GM18951 (cell line): ENCODE measurements around the gene YBX3.

Experiments
- POLR2A ChIP-seq: IDR thresholded peaks from 4 replicates; pipeline ENCODE4 v1.6.1; 2011; ENCODE audit warnings: mild to moderate bottlenecking; ENCODE audit not compliant: insufficient read length, insufficient read depth; ENCODE audit errors: extremely low read depth
- in situ Hi-C: fragments of 300-500 bp; cut with MboI; formaldehyde crosslinking; loops from one replicate; pipeline ENCODE4 v1.12.0; 2022; ENCODE audit warnings: low sequenced_read_pairs, mixed read lengths, inconsistent platforms; ENCODE audit not compliant: unreplicated experiment

Gene YBX3

DNA sequence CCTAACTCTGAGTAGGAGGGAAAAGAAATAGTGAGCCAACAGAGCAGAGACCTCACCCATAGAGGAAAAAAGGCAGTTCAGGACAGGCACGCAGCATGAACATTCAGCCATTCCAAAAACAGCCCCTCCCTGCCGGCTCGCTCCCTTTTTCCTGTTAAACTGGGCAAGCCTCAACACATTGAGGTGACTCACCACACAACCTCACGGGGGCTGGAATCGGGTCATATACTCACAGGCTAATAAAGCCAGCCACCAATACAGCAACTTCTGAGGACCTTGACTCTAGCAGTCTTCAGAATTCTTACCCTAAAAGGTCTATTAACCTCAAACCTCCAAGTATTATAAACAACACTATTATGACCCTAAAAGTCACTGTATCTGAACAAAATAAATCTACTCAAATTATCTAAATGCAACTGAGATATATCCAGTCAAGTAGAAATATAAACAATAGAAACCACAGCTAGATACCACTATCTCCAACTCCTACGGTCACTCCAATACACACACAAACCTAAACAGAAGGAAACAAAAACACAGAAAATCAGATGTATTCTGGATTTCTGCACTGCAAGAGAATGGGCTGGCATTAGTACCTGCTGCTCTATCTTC lies 6.3 kb downstream of the YBX3 start:
- in situ Hi-C loops, result no loop called here
- no peak for TF ChIP-seq POLR2A

DNA sequence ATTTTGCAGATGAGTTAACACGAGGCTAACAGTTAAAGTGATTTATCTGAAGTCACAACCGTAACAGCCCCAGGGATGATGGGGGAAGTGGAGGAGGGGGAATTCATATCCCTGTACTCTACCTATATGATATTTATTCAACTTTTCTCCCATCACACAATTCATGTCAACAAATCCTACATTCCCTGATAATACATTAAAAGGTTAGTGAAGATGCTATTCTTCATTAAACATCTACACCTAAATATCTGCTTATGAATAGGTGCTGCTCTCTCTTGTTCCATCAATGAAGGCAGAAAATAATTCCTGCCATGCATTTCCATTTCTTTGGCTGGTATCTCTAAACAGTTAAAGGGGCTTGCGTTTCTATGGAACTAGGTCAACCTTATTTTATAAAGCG lies 6.8 kb downstream of the YBX3 start:
- TF ChIP-seq POLR2A, result no peak
- in situ Hi-C loops, result no loop called here

DNA sequence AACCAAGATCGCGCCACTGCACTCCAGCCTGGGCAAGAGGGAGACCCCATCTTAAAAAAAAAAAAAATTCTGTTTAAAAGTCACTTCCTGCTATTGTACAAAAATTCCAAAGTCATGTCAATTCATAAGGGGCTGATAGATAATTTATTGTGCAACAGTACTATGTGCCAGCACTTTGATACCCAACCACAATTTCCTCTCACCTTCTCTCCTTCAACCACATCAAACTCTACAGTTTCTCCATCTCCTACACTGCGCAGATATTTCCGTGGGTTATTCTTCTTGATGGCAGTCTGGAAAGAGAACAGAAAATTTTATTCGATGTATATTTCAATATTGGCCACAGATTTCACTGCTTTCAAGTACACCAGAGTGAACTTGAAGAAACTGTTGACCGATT lies 7.6 kb downstream of the YBX3 start:
- TF ChIP-seq POLR2A, result no peak
- in situ Hi-C loops, result no loop called here

DNA sequence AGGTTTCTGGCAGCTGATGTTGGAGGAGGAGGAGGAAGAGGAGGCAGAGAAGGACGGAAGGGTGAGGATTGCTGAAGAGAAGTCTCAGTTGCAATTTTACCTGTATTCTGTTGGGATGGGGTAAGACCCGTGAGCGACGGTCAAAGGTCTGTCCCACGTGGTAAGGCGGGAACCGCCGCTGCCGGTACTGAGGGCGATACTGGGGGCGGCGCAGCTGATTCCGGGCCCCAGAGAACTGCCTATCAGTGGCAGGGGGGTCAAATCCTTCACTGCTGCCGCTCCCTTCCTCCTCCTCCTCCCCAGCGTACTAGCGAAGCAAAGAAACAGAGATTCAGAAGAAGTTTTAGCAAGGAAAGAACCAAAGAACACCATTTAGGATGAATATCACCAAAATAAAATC lies 13.3 kb downstream of the YBX3 start:
- in situ Hi-C loops, result no loop called here

DNA sequence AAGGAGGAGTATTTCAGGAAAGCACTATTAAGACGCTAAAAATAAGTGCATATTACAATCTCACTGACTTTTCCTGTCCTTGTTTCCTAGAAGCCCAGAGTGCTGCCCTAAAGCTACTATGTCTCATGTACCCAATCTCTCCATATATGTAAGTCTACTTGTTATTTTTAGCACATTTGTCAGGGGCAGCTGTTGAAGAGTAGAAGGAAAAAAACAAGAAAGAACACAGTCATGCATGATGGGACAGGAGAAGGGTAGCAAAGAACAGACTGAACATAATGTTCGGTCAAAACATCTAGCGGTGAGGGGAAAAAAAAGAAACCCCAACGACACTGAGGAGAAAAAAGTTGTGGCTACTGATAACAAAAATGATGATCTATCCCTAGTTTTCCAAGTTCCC lies 14.3 kb downstream of the YBX3 start:
- TF ChIP-seq POLR2A, result no peak
- in situ Hi-C loops, result no loop called here

More for the DNA sequence above, 13.3 kb downstream of the YBX3 start:
- TF ChIP-seq POLR2A, result no peak

DNA sequence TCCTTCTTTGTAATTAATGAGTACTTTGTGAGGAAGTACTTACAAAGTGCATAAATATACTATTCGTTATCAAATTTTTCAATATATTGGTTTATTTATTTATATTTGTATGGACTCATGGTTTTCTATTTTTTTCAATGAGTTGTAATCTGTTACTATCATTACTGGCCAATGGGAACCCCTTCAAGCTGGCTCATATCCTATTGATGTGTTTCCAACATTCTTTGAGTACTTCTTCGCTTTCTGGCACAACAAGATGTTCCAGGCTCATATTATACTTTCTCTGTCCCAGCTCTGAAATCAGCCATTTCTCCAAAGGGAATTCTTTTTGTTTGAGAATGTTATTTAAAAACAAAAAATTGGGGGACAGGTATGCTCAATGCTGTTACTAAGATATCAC lies 17.5 kb downstream of the YBX3 start:
- TF ChIP-seq POLR2A, result no peak
- in situ Hi-C loops, result no loop called here

DNA sequence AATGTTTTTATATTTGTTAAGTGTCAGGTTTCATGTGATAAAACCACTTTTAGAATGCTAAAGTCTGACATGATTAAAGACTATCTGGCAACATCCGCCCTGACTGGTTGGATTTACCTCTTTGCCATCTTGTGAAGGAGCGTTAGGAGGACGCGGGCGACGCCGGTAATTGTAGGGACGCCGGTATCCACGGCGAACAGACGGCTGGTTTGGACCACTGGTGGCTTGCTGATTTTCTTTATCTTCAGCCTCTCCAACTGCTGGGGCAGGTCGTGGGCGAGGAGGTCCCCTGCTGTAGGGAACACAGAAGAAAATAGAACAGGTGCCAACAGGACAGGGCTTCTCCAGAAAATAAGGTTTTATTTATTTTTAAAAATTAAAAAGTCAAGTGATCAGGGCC lies 21.3 kb downstream of the YBX3 start:
- in situ Hi-C loops, result no loop called here
- no peak for TF ChIP-seq POLR2A

DNA sequence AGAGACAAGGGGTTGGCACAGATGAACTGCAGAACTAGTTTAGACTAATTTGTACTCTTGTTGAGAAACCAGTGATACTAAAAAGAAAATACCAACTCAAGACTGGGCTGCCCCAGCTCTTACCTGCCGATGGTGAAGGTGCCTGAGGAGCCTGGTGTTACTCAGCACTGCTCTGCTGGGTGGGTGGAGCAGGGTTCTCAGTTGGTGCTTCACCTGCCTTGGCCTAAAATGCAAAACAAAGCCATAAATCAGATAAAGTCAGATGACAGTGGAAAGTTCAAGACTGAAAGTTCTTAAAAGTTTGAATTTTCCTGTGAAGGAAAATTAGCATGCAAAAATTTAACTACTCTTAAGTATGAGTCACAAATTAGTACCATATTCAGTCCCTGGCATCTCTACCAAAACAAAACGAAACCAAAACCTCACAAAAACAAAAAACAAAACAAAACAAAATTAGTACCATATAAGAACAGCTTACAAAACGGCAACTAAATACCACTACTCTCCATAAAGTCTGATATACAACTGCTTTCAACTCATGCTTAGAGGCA lies 21.9 kb downstream of the YBX3 start:
- in situ Hi-C loops, result no loop called here
- no peak for TF ChIP-seq POLR2A

DNA sequence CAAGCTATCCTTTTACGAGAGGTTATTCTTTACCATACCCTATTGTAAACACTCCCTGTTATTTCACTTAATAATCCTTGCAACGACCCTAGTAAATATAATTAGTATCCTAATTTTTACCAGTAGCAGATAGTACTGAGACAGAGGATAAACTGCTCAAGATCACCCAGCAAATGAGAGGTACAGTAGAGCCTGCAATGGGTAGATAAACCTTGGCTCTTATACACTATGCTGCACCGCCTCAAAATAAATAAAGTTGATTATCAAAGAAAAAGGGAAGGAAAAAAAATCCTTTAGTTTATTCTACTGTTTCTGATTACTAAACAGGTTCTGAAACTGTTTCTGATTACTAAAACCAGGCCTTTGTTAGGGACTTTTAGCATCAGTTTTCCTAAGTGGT lies 22.5 kb downstream of the YBX3 start:
- no peak for TF ChIP-seq POLR2A
- in situ Hi-C loops, result no loop called here

DNA sequence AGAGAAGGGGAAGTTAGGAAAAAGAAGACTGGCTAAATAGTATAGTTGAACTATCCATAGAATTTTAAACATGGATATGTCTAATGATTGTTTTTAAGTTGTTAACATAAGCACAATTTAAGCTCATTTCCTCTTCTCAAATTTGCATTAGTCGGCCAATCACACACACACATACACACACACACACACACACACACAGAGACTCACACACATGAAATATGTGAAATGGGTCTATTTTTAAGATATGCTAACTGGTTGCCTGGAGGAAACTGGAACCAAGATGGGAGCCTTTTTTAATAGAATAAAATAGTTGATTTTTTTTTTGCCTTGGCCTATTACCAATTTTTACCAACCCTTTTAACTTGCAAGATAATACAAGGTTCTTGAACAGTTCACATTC lies 25.3 kb downstream of the YBX3 start:
- in situ Hi-C loops, result no loop called here
- no peak for TF ChIP-seq POLR2A

DNA sequence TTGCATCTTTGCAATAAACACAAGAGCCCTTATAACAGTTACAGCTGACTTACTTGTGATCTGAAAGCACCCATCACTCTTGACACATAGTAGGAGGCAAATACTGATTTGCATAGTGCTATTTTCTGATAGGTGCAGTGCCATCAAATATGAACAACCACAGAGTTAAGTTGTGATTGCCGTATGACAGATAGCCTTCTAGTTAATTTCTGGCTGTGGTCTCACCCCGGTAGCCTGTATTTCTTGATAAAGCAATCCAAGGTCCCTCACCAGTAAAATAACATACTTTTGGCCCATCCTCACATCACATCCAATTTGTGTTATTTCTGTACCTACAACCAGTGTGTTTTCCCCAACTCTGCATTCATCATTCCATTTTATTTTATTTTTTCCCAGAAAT lies 26.0 kb downstream of the YBX3 start:
- in situ Hi-C loops, result no loop called here
- TF ChIP-seq POLR2A, result no peak

DNA sequence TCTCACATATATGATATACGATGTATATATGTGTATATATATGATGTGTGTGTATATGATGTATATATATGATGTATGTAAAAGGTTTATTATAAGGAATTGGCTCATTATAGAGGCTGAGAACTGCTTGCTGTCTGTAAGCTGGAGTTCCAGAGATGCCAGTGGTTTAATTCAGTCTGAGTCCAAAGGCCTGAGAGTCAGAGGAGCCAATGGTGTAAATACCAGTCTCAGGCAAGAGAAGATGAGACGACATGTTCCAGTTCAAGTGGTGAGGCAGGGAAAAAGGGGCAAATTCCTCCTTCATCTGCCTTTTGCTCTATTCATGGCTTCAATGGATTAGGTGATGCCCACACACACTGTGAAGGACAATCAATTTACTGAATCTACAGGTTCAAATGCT lies 32.2 kb downstream of the YBX3 start:
- TF ChIP-seq POLR2A, result no peak
- in situ Hi-C loops, result no loop called here

DNA sequence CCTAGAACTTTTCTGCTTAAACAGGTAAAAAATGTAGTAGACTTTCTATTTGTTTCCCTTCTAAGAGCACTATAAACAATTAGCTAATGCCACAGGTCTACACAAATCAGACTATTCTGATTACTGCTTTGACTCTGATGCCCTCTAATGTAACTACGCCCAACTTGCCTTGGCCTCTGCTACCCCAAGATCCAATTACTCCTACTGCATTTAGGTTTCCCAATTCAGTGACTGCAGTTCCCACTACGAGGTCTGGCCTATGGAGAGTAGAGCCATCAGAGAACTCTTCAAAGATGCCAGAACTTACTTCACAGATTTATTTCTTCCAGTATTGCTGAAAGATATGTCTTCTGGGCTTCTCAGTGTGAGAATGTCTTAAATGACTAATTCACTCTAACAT lies 34.0 kb downstream of the YBX3 start:
- in situ Hi-C loops, result loop anchor here (10.0 kb wide), 1 partner anchor 454 kb away; no protein-coding TSS in a partner anchor
- TF ChIP-seq POLR2A, result no peak

DNA sequence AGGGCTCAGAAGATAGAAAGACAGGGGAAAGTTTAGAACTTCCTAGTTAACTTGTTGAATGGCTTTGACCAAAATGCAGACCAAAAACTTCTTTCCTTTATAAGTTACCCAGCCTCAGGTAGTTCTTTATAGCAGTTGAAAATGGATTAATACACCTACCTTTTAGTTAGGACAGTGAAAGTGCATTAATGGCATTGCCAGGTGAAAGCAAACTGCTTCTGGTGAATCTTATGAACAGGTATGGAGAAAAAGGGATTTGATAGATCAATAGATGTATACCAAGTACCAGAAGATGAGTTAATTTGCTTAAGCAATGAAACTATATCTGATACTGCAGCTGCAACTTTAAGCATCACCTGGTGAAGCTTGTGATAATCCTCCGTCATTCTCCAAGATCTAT lies 35.1 kb downstream of the YBX3 start:
- in situ Hi-C loops, result loop anchor here (10.0 kb wide), 1 partner anchor 453 kb away; no protein-coding TSS in a partner anchor
- TF ChIP-seq POLR2A, result no peak
